NOMO-1 treated with DMSO at 0.1 percent for 48 hours (cell line): Measurements from ENCODE around the gene C17orf50.
A peak's percentile ranks its signal among the peaks of the same experiment; 100 is the strongest.

ENCODE experiments used
- DNase-seq: peaks from one replicate; lab custom pipeline; 2025; ENCODE audit not compliant: unreplicated experiment; lab: John Stamatoyannopoulos, UW

The C17orf50 gene

DNA sequence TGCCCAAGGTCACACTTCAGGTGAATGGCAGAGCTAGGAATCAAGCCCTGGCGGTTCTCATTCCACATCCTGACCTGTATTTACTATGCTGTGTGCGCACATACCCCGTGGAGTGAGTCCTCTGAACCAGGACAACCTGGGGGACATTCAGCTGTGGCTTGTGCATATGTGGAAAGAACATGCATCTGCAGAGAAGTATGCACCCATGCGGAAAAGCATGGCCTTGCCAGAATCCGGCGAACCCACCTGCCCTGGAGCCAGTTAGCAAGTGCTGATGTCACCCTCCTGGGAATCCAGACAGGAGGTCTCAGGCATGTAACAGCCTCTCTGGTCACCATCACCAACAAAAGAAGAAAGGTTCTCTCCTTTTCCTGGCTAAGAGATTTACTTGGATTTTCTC, 27.3 kb upstream of the C17orf50 start:
- DNase-seq, result no peak

DNA sequence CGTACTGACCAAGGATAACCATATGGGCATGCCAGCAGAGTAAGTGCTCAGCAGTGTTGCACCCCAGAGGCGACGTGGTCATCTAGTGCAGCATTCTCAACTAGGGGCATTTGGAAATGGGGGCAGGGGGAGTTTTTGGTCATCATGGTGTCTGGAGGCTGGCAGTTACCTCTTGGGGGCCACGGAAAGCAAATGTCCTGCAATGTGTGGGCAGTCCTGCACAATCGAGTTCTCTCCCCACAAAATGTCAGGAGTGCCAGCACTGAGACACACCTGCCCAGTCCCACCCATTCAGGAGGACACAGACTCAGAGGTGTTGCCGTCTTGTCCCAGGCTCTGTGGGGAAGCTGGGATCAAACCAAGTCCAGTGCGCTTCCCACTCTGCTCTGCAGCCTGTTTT, 26.3 kb upstream of the C17orf50 start:
- DNase-seq, result no peak

DNA sequence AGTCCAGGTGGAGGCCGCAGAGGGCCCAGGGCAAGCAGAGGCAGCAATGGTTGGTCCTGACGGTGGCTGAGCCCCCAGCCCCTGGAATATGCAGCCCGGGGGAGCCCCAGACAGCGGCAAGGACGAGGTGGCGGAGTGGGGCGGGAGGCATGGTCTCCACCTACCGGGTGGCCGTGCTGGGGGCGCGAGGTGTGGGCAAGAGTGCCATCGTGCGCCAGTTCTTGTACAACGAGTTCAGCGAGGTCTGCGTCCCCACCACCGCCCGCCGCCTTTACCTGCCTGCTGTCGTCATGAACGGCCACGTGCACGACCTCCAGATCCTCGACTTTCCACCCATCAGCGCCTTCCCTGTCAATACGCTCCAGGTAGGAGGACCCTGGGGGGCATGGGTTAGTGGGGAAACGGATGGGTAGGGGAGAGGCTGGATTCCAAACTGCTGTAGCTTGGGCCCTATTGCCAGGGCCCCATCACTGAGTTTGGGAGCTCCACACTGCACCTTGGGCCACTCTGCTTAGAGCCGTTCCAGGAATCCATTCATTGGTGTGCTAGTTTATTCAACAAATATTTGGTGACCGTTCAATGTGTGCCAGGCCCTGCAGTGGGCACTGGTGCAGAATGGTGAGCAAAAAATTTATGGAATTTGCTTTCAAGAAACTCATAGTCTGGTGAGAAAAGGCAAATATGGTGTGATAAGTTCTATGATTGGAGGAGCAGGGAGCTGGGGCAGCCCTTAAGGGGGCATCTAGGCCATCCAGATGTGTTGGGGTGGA, 25.5 kb upstream of the C17orf50 start:
- no peak for DNase-seq

- DNase-seq, result no peak
Measured at GRCh38 chr17:35736236-35736635, 24.5 kb upstream of the C17orf50 start.

DNA sequence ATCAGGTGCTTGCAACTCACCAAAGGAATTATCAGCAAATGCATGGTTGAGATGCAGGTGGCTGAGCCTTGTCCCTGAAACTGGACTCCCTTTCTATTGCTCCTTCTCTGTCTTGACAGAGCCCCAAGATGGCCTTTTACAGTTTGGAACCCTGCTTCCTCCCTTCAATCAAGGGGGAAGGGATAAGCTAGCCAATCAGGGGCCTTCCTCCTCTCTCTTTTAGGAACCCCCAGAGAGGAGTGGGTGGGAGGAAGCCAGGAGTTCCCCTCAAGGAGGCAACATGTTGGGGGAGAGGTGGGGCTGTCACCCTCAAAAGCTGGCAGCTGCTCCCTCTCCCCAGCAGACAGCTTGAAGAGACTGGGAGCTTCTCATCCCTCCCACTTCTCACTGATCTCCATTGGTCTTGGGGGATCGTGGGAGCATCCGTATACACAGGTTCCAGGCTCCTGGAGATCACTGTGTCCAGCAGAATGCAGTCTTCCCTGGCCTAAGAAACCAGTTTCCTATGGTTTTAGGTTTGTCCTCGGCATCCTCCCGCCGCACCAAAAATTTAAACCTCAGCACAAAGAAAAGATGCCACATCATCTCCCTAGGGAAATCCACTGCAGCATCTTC, 22.1 kb upstream of the C17orf50 start:
- DNase-seq, result no peak

DNA sequence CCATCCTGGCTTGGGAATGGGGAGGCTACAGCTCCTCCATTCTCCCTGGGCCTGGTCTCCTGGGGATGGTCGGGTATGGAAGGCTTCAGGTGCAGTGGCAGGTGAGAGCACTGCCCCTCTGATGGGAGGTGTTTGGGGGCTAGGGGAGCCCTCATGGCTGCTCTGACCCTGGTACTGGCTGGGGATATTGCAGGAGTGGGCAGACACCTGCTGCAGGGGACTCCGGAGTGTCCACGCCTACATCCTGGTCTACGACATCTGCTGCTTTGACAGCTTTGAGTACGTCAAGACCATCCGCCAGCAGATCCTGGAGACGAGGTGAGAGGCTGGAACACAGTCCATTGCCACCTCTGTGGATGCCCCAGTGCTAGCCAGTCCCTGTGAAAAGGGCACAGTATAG, 20.5 kb upstream of the C17orf50 start:
- DNase-seq, result no peak

DNA sequence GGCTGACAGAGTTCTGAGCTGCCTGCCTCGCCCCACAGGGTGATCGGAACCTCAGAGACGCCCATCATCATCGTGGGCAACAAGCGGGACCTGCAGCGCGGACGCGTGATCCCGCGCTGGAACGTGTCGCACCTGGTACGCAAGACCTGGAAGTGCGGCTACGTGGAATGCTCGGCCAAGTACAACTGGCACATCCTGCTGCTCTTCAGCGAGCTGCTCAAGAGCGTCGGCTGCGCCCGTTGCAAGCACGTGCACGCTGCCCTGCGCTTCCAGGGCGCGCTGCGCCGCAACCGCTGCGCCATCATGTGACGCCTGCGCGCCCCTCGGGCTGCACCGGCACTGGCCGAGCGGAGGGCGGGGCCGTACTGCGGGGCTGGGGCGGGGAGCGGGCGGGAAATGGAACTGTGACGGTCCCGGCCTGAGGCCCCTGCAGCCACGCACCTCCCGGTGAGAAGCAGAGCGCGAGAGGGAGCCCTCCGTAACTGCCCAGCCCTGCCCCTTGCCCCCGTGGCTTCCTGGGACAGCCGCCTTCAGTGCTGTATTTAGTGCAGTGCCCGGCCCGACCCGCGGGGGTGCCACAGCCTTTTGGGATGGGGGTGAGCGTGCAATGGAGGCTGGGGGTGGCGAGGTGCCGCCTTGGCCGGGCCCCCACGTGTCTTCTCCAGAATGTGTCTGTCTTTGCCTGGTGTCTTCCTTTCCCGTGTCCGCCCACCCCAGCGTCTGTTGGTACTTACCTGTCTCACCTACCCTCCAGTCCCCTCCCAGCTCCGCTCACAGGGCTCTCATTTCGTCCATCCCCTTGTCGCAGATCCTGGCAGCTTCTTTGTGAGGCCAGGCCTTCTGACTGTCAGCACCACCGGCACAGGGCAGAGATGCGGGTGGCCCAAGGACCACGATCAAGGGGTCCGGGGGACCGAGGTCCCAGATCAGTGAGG, 19.4 kb upstream of the C17orf50 start:
- no peak for DNase-seq

- no peak for DNase-seq
Measured at GRCh38 chr17:35742496-35742895, 18.2 kb upstream of the C17orf50 start.

DNA sequence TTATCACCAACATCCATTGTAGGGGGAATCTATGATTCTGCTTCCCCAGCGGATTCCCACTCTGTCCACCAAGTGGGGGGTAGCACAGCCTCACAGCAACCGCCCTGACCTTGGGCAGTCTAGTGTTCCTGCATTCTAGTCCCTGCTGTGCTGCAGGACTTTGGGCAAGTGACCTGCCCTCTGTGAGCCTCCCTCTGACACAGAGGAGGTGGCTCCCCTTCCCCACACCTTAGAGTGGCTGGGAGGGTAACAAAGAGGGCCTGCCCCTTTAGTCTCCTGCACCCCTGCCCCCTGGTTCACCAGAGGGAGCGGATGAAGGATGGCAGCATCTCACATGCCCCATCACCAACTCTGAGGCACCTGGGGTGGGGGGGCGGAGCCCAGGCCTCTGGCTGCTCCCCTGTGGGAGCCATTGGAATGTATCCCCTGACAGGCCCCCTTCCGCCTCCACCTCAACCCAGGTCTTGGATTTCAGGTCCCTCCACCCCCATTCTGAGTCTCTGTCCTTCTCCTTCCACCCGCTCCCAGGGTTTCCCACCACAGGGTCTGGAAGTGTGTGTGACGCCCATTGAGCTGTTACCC, 17.7 kb upstream of the C17orf50 start:
- no peak for DNase-seq

- peak; percentile 43 for DNase-seq
Measured at GRCh38 chr17:35743626-35744328, 16.9 kb upstream of the C17orf50 start.

DNA sequence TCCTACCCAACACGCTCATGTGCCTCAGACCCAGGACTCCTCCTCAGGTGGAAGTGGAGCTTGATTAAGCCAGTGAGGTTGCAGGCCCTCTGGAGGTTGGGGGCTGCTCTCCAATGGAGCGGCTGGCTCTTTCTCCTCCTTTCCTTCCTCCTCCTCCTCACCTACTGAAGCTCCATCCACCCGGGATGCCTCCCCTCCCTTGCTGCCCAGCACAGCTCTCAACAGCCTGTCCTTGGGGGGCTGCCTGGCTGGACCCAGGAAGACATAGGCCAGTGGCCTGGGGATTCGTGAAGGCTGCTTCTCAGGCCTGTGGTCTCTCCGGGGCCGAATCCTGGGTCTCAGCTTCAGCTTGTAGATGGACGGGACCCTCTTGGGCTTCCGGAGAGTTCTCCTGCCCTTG, 15.9 kb upstream of the C17orf50 start:
- no peak for DNase-seq

DNA sequence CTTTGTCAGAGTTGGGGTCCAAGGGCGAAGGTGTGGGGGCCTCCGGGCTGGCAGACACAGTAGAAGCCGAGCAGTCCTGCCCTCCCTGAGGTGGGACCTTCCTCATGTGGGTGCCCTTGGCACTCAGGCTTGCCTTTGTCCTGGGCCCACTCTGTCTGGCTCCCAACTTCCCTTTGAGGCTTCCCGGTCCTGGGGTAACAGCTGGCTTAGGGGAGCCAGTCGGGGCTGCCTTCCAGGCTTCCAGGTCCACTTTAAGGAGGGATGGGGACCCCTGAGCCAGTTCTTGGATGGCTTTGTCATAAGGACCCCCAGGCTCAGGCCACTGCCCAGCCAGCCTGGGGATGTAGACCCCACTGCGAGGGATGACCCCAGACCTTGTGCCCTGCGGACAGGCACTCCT, 15.4 kb upstream of the C17orf50 start:
- no peak for DNase-seq

DNA sequence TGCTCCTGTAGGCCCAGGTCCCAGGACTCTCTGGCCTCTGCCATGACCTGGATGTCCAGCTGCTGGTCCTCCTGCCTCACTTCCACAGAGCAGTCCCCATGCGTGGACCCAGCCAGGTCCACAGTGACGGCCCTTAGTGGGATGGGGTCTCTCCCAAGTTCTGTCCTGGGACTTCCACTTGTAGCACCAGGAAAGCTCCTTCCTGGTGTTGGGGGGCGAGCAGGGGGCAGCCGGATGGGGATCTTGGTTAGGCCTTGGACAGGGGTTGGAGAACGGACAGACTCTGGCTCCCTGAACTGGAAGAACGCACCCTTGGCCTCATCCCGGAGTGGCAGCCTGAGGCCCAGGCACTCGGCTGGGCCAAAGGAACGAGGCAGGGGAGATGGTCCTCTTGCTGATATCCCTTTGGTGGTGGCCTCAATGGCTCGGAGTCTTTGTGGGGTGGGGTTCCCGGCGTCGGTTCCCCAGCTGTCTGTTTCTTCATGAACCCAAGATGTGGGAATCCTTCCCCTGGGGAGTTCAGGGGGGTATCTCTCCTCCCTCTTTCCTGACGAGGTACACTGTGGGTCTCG, 14.9 kb upstream of the C17orf50 start:
- no peak for DNase-seq

DNA sequence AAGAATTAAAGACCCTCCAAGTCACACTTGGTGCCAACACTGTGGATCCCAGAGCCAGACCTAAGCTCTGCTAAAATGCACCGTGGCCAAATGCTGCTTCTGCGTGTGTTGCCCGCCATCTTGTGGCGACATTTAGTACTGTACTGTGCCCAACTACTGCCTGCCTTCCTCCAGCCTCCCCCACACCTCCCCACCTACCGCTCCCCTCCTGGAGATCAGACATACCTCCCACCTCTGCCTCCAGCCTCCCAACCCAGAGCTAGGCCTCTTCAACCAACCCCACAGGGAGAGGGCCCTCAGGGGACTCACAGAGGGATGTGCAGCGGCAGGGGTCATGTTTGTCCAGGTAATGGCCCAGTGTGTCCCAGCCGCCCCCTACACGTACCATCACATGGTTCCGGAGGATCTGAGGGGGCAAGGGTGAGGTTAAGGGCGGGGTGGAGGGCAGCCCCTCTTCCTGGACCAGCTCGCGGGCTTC, 13.1 kb upstream of the C17orf50 start:
- peak; percentile 67 for DNase-seq

GRCh38 chr17:35748341-35748841, 12.3 kb upstream of the C17orf50 start:
- no peak for DNase-seq

- no peak for DNase-seq
Measured at GRCh38 chr17:35748979-35749378, 11.7 kb upstream of the C17orf50 start.

- no peak for DNase-seq
Measured at GRCh38 chr17:35749560-35750412, 10.9 kb upstream of the C17orf50 start.

- no peak for DNase-seq
Measured at GRCh38 chr17:35750526-35751395, 9.9 kb upstream of the C17orf50 start.
